Iris pigment epithelial cell (primary cell): Measurements from ENCODE around the gene MAPT.

Experiments used
- DNase-seq: peaks from one replicate; pipeline ENCODE4 v3.0.0-alpha.2; 2011; ENCODE audit warnings: low read depth

Gene MAPT

DNA sequence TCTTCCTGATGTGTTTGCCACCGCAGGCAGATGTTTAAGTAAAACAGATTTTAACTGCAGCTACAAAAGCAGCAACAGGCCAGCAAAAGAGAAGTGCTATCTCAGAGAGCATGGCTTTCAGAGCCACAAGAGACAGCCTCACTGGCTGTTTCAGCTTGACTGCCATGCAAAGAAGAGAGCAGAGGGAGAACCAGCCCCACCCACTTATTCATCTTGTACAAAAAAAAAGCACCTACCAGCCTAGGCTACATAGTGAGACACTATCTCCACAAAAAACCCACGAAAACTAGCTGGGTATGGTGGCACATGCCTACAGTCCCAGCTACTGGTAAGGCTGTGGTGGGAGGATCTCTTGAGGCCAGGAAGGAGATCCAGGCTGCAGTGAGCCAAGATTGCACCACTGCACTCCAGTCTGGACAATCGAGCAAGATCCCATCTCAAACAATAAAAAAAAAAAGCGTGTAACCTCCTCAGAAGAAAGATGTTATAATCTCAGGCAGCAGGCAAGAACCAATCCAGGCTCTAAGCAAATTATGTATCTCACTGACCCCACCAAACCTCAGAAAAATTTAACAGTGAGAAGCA, 134.7 kb downstream of the MAPT start:
- DNase-seq = no peak

DNA sequence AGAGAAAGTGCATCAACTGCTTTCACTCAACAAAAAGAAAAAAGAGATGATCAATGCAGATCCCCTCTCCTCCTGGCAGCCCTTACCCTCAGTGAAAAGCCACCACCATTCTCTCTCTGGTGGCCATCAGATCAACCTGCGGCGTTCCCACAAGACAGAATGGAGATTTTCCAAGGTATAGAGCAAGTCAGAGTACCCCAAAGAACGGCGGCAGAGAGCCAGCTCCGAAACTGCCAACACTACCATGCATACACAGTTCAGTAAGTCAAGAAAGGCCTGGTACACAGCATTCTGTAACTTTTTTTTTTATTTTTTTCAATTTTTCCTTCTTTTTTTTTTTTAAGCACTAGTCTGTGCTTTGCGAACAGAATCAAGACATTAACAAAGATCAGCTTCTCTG, 135.3 kb downstream of the MAPT start:
- no peak for DNase-seq

GRCh38 chr17:46030752-46031151, 136.4 kb downstream of the MAPT start:
- DNase-seq = no peak

DNA sequence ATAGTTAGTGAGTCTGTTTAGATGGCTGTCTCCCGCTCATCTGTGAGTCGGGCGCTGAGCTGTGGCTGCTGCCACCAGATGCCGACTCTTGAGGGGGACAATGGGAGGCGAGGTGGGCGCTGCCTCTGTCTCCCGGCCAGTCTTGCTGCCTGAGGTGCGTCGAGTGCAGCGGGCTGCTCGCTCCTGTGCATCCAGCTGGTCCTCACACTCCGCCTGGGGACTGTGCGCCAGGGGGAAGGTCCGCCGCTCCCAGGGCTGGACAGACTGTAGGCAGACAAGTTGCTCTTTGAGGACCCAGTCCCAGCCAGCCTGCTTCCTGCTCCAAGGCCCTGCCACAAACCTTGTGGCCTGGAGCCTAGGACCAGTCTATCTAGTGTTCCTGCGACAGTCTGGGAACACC, 137.1 kb downstream of the MAPT start:
- no peak for DNase-seq

- no peak for DNase-seq
Measured at GRCh38 chr17:46031920-46032319, 137.6 kb downstream of the MAPT start.

DNA sequence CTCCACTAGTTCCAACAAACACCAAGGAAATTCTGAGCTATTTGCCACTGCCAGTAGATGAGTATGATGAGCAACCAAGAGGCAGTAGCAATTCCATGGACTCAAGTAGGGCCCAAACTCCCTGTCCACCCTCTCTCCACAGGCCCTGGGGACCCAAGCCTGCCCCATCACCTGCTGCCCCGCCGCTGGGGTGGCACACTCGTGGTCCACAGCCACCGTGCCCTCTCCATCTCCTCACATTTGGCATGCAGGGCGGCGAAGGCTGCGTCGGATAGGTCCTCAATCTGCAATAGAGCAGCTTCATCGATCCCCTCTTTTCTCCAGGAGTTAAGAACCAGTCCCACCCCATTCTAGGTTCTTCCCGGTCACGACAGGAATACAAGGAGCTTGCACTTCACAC, 138.6 kb downstream of the MAPT start:
- no peak for DNase-seq

- DNase-seq = no peak
Measured at GRCh38 chr17:46033392-46033791, 139.0 kb downstream of the MAPT start.

- peak; percentile 31 for DNase-seq
Measured at GRCh38 chr17:46035112-46035818, 140.9 kb downstream of the MAPT start.

GRCh38 chr17:46036491-46036890, 142.1 kb downstream of the MAPT start:
- no peak for DNase-seq

GRCh38 chr17:46037722-46038255, 143.4 kb downstream of the MAPT start:
- no peak for DNase-seq

DNA sequence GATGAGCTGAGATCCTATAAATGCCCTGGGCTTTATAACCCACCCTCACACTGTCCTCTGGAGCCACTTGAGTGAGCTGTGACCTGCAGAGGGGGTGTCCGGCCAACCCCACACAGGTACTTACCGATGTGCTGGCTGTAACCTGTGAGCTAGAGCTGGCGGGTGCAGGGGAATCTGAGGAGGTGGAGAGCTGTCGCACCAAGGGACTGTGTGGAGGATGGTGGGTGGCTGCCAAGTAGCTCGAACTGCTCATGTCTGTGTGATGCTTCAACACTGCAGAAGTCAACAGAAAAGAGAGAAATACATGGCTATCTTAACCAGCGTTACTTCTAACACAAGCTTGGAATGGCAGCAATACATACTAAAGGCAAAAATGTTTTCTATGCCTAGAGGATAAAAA, 144.1 kb downstream of the MAPT start:
- no peak for DNase-seq

DNA sequence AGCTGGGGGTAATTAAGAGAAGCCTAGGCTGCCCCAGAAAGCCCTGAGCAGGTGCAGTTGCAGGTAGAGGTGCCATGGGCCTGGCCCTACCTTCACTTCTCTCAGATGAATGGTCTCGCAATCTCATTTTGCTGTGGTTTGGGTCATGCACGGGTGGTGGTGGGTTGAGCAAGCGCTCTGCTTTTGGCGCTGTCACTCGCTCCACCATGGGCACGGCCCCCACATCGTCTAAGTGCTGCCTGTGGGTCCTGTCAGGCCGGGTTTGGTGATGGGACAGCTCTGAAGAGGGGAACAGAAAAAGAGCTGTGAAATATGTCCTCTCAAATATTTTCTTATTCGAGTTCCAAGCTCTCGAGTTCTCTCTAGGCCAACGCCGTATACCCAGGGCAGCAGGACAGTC, 144.6 kb downstream of the MAPT start:
- DNase-seq = no peak

DNA sequence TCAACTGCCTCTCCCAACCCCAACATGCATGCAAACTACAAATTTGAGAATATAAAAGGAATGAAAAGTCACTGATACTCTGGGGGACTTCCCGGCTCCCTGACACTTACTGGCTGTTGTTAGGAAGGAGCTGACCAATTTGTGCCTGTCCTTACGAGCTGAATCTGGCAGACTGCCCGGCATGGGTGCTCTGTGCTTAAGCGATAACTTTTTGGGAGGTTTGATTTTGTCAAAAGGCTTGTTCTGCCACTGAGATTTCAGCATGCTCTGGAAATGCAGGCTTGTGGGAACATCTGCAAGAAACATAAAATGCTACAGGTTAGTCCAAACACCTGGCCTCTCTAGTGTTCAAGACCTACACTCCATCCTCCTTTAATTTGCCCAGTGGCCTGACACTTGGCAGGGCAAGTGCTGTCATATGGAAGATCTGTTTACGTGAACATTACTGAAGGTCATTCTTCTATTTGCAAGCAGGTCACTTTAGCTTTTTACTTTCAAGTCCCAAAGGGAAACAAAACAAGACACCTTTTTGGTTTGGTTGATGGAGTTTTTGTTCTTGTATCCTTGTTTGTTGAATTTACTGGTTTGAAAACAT, 145.3 kb downstream of the MAPT start:
- no peak for DNase-seq

DNA sequence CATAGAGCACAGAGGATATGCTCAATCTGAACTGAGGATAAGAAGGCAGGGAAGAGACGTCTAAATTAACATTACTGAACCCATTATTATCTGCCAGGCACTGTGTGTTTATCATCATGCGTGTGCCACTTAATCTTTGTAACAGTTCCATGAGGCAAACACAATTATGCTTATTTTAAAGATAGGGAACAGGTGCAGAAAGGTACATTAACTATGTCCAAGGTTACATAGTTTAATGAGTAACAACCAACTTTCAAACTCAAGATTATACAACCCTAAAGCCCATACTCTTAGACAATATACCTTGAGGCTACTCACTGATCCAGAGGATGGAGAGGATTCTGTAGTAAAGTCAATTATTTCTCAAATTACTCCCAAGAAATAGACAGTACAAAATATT, 147.9 kb downstream of the MAPT start:
- no peak for DNase-seq

DNA sequence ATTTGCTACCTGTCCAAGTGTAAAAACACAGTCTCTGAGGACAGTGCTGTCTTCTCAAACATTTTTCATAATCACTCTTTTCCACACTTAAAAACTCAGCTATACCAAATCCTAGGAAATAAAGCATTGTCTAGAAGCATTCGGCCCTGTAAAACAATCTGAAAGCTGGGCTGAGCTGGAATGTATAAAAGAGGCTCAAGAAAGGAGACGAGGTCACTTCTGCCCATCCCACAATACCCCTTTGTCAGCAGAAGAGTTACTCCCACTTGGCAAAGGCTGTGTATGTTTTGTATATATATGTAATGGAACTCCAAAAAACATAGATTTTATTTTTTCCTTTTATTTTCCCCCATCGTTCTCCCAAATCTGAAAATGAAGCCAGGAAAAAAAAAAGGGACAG, 148.6 kb downstream of the MAPT start:
- no peak for DNase-seq

DNA sequence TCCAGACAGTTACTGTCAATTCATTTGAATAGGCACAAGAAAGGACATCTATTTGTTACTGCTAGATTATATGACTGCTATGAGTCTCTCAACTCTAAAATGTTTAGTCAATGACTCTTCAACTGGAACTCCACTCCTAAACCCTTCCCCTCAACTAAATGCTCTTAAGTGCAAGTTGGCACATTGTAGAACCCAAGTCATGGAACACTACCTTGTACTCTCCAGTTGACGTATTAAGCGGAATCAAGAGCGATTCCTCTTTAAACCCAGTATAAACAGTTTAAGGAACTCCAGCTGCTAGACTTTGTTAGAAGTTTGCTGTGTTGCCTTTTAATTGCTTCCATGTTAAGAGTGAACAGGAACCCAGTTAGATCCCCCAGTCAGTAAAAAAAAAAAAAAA, 149.3 kb downstream of the MAPT start:
- DNase-seq = no peak

GRCh38 chr17:46044286-46044928, 150.1 kb downstream of the MAPT start:
- peak; percentile 92 for DNase-seq

DNA sequence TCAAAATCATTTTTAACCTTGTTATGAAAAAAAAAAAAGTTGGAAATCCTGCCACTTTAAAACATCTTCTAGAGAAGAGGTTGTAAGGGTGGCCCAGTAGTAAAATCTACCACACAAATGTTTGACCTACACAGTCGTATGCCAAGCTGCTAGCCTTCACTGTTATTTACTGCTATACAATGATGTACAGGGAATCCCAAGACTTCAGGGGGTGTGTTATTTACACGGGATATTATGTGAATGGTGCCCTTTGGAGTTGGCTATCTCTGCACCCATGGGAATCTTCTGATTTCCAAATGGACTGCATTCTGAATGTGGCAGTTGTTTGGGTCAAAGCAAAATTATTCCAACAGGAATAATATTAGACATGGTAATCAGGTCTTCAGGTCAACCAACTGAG, 150.6 kb downstream of the MAPT start:
- no peak for DNase-seq

GRCh38 chr17:46045639-46046038, 151.3 kb downstream of the MAPT start:
- peak; percentile 27 for DNase-seq

GRCh38 chr17:46046957-46047356, 152.6 kb downstream of the MAPT start:
- peak; percentile 36 for DNase-seq

DNA sequence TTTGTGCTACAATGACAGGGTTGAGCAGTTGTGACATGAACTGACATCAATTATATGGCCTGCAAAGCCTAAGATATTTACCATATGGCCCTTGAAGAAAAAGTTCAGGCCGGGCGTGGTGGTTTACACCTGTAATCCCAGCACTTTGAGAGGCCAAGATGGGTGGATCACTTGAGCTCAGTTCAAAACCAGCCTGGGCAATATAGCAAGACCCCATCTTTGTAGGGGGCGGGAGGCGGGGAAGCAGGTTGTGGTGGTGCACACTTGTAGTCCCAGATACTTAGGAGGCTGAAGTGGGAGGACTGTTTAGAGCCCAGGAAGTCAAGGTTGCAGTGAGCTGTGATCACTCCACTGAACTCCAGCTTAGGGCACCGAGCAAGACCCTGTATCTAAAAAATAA, 153.0 kb downstream of the MAPT start:
- DNase-seq = no peak

DNA sequence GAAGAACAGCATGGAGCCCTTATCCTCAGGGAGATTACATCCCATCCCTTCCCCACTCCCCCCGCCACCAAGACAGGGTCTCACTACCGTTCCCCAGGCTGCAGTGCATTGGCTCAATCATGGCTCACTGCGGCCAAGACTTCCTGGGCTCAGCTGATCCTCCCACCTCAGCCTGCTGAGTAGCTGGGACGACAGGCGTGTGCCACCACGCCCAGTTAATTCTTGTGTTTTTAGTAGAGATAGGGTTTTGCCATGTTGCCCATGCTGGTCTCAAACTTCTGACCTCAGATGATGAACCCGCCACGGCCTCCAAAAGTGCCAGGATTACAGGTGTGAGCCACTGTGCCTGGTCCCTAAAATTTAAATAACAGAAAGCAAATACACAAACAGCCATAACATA, 153.5 kb downstream of the MAPT start:
- DNase-seq = no peak

- no peak for DNase-seq
Measured at GRCh38 chr17:46049656-46050055, 155.3 kb downstream of the MAPT start.
